SK-N-SH (cell line): ENCODE data around the gene LSMEM2.

Experiments
- CTCF ChIP-seq: fragments of 200-600 bp; sonication (generic); IDR thresholded peaks from 2 replicates; pipeline ENCODE4 v1.6.1; 2017; ENCODE audit warnings: antibody characterized with exemption, mild to moderate bottlenecking, moderate library complexity
- EP300 ChIP-seq, 2 experiments: IDR thresholded peaks; 2 replicates each; pipeline versions ENCODE4 v1.4.0 to v1.6.1; 2012; ENCODE audit warnings: borderline replicate concordance in 1 of 2, low read depth in 1 of 2, low read length in 1 of 2
- EZH2phosphoT487 ChIP-seq: fragments of 200-600 bp; sonication (generic); IDR thresholded peaks from 2 replicates; pipeline ENCODE4 v1.6.1; 2017; ENCODE audit warnings: low read depth, mixed run types, mild to moderate bottlenecking, antibody characterized with exemption, moderate library complexity, borderline replicate concordance
- GABPA ChIP-seq: IDR thresholded peaks from 2 replicates; pipeline ENCODE4 v1.4.0; 2012; ENCODE audit warnings: low read depth, mild to moderate bottlenecking
- JUND ChIP-seq: IDR thresholded peaks from 2 replicates; pipeline ENCODE4 v1.4.0; 2012
- NRF1 ChIP-seq: IDR thresholded peaks from 2 replicates; pipeline ENCODE4 v1.6.1; 2012; ENCODE audit warnings: low read depth, mild to moderate bottlenecking, low read length
- RAD21 ChIP-seq: IDR thresholded peaks from 2 replicates; pipeline ENCODE4 v1.6.1; 2012; ENCODE audit warnings: mild to moderate bottlenecking, low read length
- RXRA ChIP-seq: IDR thresholded peaks from 2 replicates; pipeline ENCODE4 v1.4.0; 2012; ENCODE audit warnings: low read depth, mild to moderate bottlenecking, borderline replicate concordance
- TAF1 ChIP-seq: IDR thresholded peaks from 2 replicates; pipeline ENCODE4 v1.6.1; 2012; ENCODE audit warnings: low read depth, mild to moderate bottlenecking, low read length, moderate library complexity, borderline replicate concordance
- TEAD4 ChIP-seq: IDR thresholded peaks from 2 replicates; pipeline ENCODE4 v1.4.0; 2012; ENCODE audit warnings: mild to moderate bottlenecking, borderline replicate concordance; ENCODE audit not compliant: insufficient read depth
- YY1 ChIP-seq: IDR thresholded peaks from 2 replicates; pipeline ENCODE4 v1.4.0; 2012; ENCODE audit warnings: low read depth, mild to moderate bottlenecking
- TF ChIP-seq, protein P1 (sequence below): IDR thresholded peaks from 2 replicates; pipeline ENCODE4 v1.4.0; 2012; ENCODE audit warnings: low read depth, borderline replicate concordance
- TF ChIP-seq, protein P2 (sequence below): fragments of 150-350 bp; IDR thresholded peaks from 2 replicates; pipeline ENCODE4 v1.6.1; 2016; ENCODE audit warnings: mild to moderate bottlenecking, low read depth, low read length
- TF ChIP-seq, protein P3 (sequence below): IDR thresholded peaks from 2 replicates; pipeline ENCODE4 v1.4.0; 2012; ENCODE audit warnings: low read depth

DNA sequence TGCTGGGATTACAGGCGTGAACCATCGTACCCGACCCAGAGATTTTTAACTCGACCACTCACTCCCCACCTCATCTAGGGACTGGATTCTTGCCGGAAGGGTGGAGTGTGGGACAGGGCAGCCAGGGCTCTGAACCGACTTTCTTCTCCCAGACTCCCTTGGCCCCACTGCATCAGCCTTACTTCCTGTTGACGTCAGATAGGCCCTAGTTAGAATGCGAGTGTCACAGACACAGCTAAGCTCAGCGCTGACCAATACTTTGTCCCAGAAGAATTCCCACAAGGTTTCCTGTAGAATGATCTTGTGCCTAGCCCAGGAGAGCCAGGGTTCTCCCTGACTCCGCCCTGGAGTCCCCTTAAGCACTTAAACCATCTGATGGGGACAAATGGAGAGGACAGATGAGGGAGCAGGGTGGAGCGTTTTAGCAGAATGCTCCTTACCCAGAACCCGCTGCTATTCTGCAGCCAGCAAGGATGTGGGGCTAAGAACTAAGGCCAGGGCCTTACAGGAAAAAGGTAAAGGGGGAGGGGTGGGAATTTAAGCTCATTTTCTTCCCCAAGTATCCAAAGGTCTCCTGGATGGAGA is 54.9 kb downstream of the LSMEM2 start:
- TF ChIP-seq RAD21: no peak
- no peak for TF ChIP-seq CTCF
- no peak for TF ChIP-seq EZH2phosphoT487
- no peak for TF ChIP-seq GABPA
- TF ChIP-seq, protein P1, sequence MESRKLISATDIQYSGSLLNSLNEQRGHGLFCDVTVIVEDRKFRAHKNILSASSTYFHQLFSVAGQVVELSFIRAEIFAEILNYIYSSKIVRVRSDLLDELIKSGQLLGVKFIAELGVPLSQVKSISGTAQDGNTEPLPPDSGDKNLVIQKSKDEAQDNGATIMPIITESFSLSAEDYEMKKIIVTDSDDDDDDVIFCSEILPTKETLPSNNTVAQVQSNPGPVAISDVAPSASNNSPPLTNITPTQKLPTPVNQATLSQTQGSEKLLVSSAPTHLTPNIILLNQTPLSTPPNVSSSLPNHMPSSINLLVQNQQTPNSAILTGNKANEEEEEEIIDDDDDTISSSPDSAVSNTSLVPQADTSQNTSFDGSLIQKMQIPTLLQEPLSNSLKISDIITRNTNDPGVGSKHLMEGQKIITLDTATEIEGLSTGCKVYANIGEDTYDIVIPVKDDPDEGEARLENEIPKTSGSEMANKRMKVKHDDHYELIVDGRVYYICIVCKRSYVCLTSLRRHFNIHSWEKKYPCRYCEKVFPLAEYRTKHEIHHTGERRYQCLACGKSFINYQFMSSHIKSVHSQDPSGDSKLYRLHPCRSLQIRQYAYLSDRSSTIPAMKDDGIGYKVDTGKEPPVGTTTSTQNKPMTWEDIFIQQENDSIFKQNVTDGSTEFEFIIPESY: no peak
- TF ChIP-seq TAF1: no peak
- no peak for TF ChIP-seq TEAD4
- TF ChIP-seq, protein P2, sequence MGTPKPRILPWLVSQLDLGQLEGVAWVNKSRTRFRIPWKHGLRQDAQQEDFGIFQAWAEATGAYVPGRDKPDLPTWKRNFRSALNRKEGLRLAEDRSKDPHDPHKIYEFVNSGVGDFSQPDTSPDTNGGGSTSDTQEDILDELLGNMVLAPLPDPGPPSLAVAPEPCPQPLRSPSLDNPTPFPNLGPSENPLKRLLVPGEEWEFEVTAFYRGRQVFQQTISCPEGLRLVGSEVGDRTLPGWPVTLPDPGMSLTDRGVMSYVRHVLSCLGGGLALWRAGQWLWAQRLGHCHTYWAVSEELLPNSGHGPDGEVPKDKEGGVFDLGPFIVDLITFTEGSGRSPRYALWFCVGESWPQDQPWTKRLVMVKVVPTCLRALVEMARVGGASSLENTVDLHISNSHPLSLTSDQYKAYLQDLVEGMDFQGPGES: no peak
- no peak for TF ChIP-seq RXRA
- no peak for TF ChIP-seq JUND
- TF ChIP-seq YY1: no peak
- no peak for TF ChIP-seq NRF1
- TF ChIP-seq EP300 (IDR thresholded peaks at IDR 0.05; ENCODE audit: borderline replicate concordance in 1 of 2, low read depth in 1 of 2, low read length in 1 of 2): no peak
- TF ChIP-seq, protein P3, sequence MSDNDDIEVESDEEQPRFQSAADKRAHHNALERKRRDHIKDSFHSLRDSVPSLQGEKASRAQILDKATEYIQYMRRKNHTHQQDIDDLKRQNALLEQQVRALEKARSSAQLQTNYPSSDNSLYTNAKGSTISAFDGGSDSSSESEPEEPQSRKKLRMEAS: no peak
